GM19023 (cell line): ENCODE measurements around the gene DOHH.

Experiments used
- ATAC-seq: cut with Tn5 transposase; IDR thresholded peaks from one replicate; pipeline ENCODE4 v1.9.1; 2021; ENCODE audit warnings: mild to moderate bottlenecking, moderate library complexity; ENCODE audit not compliant: unreplicated experiment

The DOHH gene

DNA sequence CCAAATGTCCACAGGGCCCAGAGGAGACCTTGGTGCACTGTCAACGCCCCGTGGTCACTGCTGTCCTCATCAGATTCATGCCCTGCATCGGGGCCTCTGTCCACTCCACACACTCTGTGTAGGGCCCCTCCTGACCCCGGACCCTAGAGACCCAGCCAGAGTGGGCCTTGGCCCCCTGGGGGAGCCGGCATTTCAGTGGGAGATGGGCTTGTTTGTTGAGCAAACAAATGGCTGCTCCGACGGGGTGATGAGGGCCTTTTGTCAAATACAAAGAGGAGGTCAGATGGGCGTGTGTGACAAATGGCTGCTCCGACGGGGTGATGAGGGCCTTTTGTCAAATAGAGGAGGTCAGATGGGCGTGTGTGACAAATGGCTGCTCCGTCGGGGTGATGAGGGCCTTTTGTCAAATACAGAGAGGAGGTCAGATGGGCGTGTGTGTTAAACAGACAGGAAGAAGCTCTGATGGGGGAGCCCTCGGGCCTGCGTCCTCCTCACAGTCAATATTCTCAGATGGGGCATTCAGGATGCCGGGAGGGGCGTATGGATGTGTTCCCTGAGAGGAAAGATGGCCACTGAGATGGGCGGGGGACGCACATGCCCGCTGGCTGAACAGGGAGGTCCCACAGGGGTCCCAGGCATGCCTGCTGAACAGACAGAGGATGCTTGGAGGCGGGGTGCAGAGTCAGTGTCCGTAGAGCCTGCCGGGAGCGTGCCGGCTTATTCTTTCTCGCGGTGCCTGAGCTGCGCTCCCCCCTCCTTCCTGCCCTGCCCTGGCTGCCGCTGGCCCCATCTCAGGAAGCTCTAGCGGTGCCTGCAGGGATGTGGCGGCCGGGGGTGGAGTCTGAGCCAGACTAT is 56.4 kb downstream of the DOHH start:
- ATAC-seq, result no peak

DNA sequence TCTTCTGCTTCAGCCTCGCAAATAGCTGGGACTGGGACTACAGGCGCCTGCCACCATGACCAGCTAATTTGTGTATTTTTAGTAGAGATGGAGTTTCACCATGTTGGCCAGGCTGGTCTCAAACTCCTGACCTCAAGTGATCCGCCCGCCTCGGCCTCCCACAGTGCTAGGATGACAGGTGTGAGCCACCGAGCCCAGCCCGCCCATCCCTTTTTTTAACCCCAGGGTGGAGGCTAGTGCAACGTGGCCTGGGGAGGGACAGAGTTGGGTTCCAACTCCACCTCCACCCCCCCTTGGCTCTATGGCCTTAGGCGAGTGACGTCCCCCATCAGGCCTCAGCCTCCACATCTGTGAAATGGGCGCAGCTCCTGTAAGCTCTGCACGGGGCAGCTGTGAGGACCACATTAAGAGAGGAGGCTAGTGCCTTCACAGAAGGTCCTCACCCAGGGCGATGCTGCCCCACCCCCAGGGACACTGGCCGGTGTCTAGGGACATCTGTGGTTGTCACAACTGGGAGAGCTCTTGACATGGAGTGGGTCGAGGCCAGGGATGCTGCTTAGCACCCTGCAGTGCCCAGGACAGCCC is 57.9 kb downstream of the DOHH start:
- no peak for ATAC-seq

DNA sequence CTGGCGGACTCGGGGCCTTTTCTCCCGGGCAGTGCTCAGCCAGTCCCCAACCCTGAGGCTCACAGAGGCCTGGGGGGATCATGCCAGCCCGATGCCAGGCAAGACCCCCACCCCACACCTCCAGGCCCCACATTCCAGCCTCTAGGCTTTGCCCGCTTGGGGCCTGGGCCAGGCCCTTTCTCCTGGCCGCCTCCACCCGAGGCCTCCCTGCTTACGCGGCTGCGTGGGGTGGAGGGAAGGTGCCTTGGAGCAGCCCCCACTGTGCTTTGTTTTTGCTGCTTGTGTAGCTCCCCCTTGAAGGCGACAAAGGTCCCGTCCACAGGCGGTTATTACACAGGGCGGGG is 58.5 kb downstream of the DOHH start:
- ATAC-seq, result no peak

DNA sequence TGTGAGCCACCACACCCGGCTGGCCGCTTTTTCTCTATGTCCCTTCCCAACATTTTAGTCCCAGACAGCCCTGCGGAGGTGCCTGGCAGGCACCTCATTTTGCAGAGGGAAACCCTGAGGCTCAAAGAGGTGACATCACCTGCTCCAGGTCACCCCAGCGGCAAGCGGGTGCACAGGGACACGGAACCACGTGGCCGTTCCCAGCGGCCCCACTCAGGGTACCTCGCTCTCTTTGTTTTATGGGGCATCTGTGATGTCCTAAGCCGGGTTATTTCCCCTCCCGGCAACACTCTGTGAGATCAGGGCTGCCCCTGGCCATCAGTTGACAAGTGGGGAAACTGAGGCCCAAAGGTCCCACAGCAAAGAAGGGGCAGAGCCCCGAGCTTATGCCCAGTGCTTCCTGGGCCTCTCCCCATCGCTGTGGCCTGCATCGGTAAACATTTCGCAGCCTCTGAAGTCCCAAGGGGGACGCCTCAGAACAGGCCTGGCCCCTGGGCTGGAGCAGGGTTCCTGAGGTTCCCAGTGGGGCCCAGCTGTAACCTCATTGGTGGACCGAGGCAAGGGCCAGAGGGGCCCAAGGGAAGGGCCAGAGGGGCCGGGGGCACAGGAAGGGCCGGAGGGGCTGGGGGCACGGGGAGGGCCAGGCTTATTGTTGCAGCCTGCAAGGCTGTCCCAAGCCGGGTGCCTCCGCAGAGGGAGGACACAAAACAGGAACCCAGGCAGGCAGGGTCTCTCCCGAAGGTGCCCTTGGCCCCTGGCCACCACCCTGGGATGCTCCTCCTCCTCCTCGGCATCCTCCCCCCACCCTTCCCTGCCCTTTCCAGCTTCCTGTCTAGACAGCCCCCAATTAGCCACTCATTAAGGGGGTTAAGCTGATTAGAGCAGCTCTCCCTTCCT is 59.1 kb downstream of the DOHH start:
- ATAC-seq, result no peak
